ENCODE measurements around the gene ABCA9. TPM values are rescaled to one million over a fixed set of nuclear protein-coding genes. Genes with fewer than 3 reads are reported as not detected.
"Not testable (repeated sequence)": the region's sequence is repeated elsewhere in the genome, so short reads cannot be mapped to it uniquely, and the experiment has no call there.

Gene ABCA9
- total RNA-seq, 2 experiments from 2014 or later: not detected

GRCh38 chr17:68944435-68945035 lies 116.2 kb downstream of the ABCA9 start:
- intact Hi-C loops (cut with micrococcal nuclease): no loop called here
- Mint-ChIP-seq H3K9me3 (no peaks in the 10 kb centered on the region), H3K36me3 (ENCODE audit: low read depth) (no peaks in the 10 kb centered on the region), H3K27me3 (no peaks in the 10 kb centered on the region), H3K27ac (no peak overlapping the region), H3K4me1 (ENCODE audit: low read depth) (no peaks in the 10 kb centered on the region), H3K4me3 (no peak overlapping the region)
- ChIA-PET POLR2A (no interaction called here), CTCF (no interaction called here)
- TF ChIP-seq CTCF (IDR thresholded peaks at IDR 0.05): no peak
- no peak for ATAC-seq
- DNase-seq: no peak

DNA sequence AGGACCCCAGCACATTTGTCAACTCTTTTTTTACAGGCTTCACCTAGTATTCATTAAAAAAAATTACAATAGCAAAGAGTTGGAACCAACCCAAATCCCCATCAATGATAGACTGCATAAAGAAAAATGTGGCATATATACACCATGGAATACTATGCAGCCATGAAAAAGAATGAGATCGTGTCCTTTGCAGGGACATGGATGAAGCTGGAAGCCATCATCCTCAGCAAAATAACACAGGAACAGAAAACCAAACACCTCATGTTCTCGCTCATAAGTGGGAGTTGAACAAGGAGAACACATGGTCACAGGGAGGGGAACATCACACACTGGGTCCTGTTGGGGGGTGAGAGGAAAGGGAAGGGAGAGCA lies 116.9 kb downstream of the ABCA9 start:
- H3K4me3 Mint-ChIP-seq; H3K4me1 Mint-ChIP-seq (ENCODE audit: low read depth); H3K9me3 Mint-ChIP-seq; CTCF ChIA-PET; H3K27me3 Mint-ChIP-seq; POLR2A ChIA-PET; H3K27ac Mint-ChIP-seq; intact Hi-C loops (cut with micrococcal nuclease); DNase-seq; H3K36me3 Mint-ChIP-seq (ENCODE audit: low read depth); ATAC-seq: not testable (repeated sequence)

GRCh38 chr17:68943123-68943811 lies 117.5 kb downstream of the ABCA9 start:
- POLR2A ChIA-PET: no interaction called here
- no peak for DNase-seq
- Mint-ChIP-seq H3K27ac (no peak overlapping the region), H3K36me3 (ENCODE audit: low read depth) (no peaks in the 10 kb centered on the region), H3K4me3 (no peak overlapping the region), H3K27me3 (peaks cover 1% of the 10 kb centered on the region), H3K9me3 (no peaks in the 10 kb centered on the region), H3K4me1 (ENCODE audit: low read depth) (no peaks in the 10 kb centered on the region)
- intact Hi-C loops (cut with micrococcal nuclease): no loop called here
- ATAC-seq: no peak
- CTCF ChIA-PET: interaction anchor here (1.3 kb wide), 1 partner anchor 171 kb away, joined by 3 read pairs; no protein-coding TSS in a partner anchor
- no peak for TF ChIP-seq CTCF (IDR thresholded peaks at IDR 0.05)

- no peak for DNase-seq
- POLR2A ChIA-PET: no interaction called here
- H3K4me3 Mint-ChIP-seq: no peak overlapping the region
- peaks cover 1% of the 10 kb centered on the region for H3K27me3 Mint-ChIP-seq
- H3K27ac Mint-ChIP-seq: no peak overlapping the region
- CTCF ChIA-PET: interaction anchor here (1.3 kb wide), 1 partner anchor 170 kb away, joined by 3 read pairs; no protein-coding TSS in a partner anchor
- ATAC-seq: no peak
- intact Hi-C loops (cut with micrococcal nuclease): no loop called here
- H3K4me1 Mint-ChIP-seq (ENCODE audit: low read depth): no peaks in the 10 kb centered on the region
- H3K9me3 Mint-ChIP-seq: no peaks in the 10 kb centered on the region
- H3K36me3 Mint-ChIP-seq (ENCODE audit: low read depth): no peaks in the 10 kb centered on the region
- TF ChIP-seq CTCF (IDR thresholded peaks at IDR 0.05): no peak
These were observed 118.3 kb downstream of the ABCA9 start for GRCh38 chr17:68942389-68942788.

DNA sequence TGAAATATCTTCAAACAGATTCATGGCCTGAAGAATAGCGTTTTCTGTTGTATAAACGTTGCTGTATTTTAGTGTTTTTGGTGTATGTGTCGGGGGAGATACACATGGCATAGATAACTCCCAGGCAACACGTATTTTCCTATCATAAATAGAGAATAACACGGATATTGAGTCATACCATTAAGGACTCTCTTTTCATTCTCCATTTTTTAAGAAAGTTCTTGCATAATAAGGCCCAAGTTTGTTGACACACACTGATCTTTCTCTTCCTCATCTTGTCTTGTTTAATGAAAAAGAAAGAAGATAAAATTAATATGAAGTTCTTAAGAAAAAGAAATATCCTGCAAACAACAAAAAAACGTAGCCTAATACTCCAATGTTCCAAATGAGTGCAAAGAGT lies 119.0 kb downstream of the ABCA9 start:
- no peak for ATAC-seq
- no peaks in the 10 kb centered on the region for H3K9me3 Mint-ChIP-seq
- H3K36me3 Mint-ChIP-seq (ENCODE audit: low read depth): no peaks in the 10 kb centered on the region
- intact Hi-C loops (cut with micrococcal nuclease): no loop called here
- H3K4me3 Mint-ChIP-seq: no peak overlapping the region
- no peak for DNase-seq
- no peak for TF ChIP-seq CTCF (IDR thresholded peaks at IDR 0.05)
- H3K4me1 Mint-ChIP-seq (ENCODE audit: low read depth): no peaks in the 10 kb centered on the region
- H3K27me3 Mint-ChIP-seq: peaks cover 1% of the 10 kb centered on the region
- POLR2A ChIA-PET: no interaction called here
- CTCF ChIA-PET: interaction anchor here (1.3 kb wide), 1 partner anchor 170 kb away, joined by 3 read pairs; no protein-coding TSS in a partner anchor
- H3K27ac Mint-ChIP-seq: no peak overlapping the region

Data from activated CD8-positive, alpha-beta T cell treated with anti-CD3 and anti-CD28 coated beads for 36 hours (primary cell).